HG03457 (cell line): ENCODE data around the gene NT5C3A.

Experiments used
- ATAC-seq: cut with Tn5 transposase; IDR thresholded peaks from one replicate; pipeline ENCODE4 v1.9.1; 2021; ENCODE audit warnings: moderate number of reproducible peaks; ENCODE audit not compliant: unreplicated experiment

Gene NT5C3A

DNA sequence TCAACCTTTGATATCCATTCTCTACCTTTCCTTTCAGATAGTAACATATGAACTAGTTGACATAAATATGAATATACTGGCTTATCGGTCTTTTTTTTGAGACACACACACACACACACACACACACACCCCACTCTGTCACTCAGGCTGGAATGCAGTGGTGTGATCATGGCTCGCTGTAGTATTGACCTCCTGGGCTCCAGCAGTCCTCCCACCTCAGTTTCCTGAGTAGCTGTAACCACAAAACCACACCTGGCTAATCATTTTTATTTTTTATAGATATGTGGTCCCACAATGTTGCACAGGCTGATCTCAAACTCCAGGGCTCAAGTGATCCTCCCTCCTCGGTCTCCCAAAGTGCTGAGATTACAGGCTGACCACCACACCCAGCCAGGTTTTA is 14.2 kb upstream of the NT5C3A start:
- ATAC-seq = no peak

DNA sequence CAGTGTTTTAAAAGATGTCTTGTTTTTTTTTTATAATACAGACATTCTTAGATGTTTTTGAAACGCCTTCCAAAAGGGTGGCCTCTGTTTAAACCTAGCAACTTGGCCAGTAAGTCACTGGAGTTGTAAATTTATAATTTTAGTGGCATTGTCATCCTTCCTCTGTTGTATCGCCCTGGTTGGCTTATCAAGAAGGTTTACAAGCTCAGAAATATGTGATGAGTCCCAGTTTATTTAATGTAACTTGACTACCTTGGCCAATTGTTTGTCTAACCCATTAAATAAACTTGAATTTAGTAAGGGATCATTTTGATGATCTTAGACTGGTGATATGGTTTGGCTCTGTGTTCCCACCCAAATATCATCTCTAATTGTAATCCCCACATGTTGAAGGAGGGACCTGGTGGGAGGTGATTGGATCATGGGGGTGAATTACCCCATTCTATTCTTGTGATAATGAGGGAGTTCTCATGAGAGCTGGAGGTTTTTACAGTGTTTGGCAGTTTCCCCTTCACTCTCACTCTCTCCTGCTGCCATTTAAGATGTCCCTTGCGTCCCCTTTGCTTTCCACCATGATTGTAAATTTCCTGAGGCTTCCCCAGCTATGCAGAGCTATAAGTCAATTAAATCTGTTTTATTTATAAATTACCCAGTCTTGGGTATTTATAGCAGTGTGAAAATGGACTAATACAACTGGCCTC is 13.4 kb upstream of the NT5C3A start:
- ATAC-seq = no peak

DNA sequence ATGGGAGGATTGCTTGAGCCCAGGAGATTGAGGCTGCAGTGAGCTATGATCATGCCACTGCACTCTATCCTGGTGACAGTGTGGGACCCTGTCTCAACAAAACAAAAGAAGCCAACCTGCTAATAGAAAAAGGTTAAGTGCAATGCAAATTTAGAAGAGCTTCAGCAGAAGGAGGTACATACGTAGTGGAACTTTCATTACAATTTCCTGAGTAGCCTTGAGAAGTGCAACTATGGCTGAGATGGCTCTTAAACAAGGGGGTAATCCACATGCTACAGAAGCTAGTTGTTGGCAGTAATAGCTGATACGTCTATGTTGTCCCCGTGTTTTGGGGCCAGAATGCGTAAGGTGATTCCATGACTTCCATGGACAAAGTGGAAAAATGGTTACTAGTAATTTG is 10.7 kb upstream of the NT5C3A start:
- no peak for ATAC-seq

DNA sequence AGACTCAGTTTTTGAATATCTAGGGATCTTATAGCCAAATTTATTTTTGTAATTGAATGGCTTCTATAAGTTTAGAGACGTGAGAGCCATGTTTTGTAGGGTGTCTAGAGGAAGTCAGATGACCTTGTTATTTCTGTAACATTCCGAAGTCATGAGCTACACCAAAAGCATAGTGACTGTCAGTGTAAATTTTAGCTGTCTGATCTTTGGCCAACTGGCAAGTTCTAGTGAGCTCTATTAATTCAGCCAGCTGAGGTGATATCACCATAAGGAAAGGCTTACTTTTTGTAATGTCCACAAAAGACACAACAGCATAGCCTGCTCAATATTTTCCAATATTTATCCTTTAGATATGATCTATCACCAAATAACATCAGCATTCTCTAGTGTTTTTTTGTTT is 9.9 kb upstream of the NT5C3A start:
- no peak for ATAC-seq

DNA sequence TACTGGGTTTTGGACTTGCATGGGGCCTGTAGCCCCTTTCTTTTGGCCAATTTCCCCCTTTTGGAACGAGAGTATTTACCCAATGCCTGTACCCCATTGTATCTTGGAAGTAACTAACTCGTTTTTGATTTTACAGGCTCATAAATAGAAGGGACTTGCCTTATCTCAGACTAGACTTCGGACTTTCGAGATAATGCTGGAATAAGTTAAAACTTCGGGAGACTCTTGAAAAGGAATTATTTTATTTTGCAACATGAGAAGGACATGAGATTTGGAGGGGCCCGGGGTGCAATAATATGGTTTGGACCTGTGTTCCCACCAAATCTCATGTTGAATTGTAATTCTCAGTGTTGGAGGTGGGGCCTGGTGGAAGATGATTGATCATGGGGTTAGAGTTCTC is 8.3 kb upstream of the NT5C3A start:
- no peak for ATAC-seq

DNA sequence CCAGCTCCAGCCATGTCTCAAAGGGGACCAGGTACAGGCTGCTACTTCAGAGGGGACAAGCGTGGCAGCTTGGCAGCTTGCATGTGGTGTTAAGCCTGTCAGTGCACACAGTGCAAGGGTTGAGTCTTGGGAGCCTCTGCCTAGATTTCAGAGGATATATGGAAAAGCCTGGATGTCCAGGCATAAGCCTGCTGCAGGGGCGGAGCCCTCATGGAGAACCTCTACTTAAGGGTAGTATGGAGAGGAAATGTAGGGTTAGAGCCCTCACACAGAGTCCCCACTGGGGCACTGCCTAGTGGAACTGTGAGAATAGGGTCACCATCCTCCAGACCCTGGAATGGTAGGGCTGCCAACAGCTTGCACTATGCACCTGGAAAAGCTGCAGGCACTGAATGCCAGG is 7.7 kb upstream of the NT5C3A start:
- ATAC-seq = no peak

DNA sequence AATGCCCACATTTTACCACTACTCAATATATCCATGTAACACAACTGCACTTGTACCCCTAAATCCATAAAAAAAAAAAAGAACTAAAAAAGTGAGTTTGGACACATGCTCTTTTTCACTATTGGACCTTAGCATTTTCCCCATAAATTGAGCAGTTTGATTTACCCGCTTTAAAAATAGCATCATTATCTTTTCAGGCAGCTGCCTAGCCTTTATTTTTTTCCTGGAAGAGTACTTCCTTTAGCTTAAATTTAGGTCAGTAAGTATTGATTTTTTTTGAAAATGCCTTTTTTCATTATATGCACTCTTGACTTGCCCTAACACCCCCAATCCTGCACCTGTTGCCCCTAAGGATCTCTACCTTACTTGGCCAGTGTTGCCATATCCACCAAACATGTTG is 5.3 kb upstream of the NT5C3A start:
- ATAC-seq = no peak

DNA sequence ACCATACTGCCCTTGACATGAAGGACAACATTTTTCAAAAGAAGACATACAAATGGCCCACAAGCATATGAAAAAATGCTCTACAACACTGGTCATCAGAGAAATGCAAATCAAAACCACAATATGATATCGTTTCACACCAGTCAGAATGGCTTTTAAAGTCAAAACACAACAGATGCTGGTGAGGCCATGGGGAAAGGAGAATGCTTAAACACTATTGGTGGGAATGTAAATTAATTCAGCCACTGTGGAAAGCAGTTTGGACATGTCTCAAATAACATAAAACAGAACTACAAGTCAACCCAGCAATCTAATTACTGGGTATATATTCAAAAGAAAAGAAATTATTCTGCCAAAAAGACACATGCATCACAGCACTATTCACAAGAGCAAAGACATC is 4.2 kb upstream of the NT5C3A start:
- no peak for ATAC-seq

DNA sequence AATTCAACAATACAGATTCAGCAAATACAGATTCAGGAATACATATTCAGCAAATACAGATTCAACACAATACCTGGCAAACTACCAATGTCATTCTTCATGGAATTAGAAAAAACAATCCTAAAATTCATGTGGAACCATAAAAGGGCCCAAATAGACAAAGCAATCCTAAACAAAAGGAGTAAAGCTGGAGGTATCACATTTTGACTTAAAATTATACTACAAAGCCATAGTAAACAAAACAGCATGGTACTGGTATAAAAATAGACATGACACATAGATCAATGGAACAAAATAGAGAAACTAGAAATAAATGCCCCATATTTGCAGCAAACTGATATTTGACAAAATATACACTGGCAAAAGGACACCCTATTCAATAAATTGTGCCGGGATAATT is 3.4 kb upstream of the NT5C3A start:
- ATAC-seq = no peak

DNA sequence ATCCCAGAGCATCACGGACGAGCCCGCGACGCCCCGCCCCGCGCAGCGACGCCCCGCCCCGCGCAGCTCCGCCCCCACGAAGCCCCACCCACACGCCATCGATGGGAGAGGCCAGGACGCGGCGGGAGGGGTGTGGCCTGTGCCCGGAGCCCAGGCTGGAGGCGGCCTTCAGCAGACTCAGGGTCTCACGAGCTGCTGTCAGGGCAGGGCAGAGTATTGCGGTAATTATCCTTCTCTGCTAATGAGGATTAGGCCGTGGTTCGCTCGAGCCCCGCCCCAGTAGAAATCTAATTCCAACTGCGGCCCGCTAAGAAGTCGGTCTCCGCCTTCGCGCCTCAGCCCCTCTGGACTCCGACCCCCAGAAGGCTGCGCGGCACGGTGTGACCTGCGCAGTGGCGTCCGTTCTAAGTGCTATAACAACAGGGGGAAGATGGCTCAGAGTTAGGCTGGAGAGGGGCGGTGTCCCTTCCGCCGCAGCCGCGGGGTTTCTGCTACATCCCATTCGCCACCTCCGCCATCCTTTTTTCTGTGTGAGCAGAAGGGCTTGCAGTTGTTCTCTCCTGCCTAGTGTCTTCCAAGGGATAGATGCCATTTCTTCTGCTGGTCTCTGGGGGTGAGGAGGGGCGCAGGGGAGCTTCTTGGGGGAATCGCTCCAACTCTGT is 337 bp upstream of the NT5C3A start:
- ATAC-seq = peak; percentile 96

DNA sequence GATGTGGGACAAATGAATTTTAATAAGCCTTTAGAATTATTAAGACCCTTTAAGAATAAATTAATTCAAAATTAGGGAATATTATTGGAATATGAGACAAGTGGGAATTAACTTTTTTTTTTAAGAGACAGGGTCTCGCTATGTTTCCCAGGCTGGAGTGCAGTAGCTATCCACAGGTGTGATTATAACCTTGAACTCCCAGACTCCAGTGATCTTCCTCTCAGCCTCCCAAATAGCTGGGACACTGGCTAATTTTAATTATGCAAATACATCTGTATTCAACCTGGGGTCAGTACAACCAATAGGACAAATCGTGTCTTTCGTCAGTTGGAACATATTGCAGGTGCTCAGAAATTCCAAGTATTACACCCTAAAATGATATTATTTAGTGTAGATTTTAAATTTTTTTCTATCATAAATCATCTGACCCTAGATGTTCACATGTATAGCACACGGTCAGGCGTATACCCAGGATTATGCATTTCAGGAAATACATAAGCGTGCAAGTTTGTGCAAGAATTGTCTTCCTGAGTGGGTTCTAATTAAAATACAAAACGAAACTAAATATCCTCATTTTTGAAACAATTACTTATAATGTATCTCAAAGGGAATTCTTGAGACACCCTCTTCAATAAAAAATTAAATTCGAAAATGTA is 1.2 kb downstream of the NT5C3A start:
- ATAC-seq = no peak

DNA sequence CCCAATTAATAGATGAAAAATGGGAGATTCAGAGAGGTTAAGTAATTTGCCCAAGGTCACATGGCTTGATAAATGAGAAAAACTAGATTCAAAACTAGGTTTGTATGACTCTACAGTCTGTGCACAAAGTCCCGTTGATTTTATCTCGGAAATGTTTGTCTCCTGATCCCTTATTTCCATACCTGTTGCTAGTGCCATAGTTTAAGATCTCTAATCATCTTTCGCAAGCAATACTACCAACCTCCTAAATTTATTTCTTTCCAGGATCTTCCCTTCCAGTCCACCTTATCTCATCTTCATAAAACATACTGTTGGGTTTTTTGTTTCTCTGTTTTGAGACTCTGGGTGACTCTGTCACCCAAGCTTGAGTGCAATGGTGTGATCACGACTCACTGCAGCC is 2.9 kb downstream of the NT5C3A start:
- ATAC-seq = no peak

DNA sequence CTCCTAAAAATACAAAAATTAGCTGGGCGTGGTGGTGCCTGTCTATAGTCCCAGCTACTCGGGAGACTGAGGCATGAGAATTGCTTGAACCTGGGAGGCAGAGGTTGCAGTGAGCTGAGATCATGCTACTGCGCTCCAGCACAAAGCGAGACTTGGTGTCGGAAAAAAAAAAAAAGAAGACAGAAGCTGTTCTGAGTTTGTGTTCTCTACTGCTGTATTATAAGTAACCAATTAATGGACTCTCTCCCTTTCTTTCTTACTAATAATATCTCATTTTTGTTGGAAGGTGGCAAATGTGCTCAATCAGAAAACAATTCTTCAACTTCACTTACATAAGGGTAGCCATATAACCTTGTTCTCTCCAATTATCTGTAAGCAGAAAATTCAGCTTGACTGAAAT is 7.4 kb downstream of the NT5C3A start:
- no peak for ATAC-seq

DNA sequence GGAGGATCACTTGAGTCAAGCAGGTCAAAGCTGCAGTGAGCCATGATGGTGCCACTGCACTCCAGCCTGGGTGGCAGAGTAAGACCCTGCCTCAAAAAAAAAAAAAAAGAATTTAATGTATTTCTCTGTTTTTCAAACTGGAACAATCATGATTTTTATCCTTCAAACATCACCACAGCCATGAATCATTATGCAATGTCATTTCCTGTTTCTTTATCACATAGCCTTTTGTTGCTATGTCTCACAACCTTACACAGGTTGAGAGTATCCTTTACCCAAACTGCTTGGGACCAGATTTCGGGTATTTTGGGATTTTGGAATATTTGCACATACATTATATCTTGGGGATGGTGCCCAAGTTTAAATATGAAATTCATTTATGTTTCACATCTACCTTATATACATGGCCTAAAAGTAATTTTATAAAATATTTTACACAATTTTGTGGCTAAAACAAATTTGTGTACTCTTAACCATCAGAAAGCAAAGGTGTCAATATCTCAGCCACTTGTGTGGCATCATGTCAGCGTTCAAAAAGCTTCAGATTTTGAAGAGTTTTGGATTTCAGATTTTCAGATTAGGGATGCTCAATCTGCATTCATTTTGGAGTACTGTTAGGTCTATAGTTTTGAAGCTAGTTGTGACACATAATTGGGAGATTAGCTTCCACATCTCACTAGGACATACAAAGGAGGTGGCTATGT is 8.2 kb downstream of the NT5C3A start:
- no peak for ATAC-seq

DNA sequence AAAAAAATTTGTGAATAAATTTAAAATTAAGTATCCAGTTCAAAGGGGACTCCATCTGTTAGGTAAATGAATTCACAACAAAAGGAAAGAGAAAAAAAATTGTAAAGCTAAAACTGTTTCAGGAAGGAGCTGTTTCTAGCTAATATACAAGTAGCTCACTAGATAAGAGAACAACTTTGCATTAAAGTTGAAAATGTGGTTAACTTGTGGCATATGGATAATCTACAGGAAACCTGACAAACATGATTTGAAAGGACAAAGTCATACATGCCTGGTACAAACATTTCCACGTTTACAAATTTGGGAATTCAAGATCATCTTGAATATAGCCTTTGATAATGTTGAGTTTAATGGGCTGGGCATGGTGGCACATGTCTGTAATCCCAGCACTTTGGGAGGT is 8.9 kb downstream of the NT5C3A start:
- no peak for ATAC-seq

DNA sequence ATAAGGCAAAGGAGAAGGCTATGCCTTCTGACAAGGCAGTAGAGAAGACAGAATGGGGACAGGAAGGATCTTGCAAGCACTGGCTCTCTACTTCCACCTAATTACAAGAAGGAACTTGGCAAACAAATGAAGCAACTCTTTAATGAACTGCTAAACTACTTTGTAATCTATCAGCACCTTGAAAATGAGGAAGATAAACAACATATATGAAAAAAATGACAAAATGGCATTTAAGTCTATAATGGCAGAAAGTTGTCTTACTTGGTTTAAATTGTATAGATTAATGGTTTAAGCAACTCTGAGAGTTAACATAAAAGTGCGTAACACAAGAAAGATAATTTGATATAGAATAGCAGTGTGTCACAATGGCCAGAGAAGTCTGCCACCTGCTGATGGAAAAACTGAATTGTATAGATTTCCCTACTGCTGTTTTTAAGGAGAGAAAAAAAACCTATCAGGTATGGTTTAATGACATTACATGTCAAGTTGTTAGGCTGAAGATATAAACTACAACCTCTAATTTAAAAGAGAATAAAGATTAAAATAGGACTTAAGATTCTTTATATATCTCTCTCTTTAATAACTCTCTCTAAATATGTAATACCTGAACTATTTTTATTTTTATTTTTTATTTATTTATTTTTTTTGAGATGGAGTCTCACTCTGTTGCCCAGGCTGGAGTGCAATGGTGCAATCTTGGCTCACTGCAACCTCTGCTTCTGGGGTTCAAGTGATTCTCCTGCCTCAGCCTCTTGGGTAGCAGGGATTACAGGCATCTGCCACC is 11.8 kb downstream of the NT5C3A start:
- no peak for ATAC-seq

DNA sequence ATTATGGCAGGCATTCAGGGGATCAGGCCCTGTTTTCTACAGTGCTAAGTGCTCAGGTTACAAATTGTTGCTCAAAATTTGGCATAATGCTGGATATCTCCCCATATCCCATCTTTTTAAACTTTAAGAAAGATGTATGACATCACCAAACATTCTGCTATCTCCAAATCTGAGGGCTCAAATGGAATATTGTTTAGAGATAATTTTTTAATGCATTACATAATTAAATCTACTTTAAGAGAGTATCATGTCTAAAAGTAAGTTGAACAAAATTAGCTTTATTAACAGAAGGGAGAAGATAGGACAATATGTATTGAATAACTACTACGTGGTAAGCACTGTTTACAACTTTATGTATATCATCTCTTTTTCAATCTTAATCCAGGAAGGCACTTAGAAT is 13.9 kb downstream of the NT5C3A start:
- ATAC-seq = no peak

DNA sequence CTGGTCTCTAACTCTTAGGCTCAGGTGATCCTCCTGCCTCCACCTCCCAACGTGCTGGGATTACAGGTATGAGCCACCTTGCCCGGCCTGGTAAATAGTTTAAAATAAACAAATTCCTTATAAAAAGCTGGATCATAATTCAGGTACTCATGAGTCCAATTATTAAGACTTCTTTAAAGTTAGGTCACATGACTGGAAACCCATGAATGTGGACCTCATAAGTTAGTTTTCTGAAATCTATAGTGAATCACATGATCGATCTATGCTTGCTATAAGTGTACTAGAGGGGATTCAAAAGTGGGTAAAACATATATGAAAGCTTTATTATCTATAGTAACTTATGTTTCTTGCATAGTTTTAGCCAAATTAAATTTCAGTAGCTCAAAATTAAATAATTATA is 14.3 kb downstream of the NT5C3A start:
- no peak for ATAC-seq

DNA sequence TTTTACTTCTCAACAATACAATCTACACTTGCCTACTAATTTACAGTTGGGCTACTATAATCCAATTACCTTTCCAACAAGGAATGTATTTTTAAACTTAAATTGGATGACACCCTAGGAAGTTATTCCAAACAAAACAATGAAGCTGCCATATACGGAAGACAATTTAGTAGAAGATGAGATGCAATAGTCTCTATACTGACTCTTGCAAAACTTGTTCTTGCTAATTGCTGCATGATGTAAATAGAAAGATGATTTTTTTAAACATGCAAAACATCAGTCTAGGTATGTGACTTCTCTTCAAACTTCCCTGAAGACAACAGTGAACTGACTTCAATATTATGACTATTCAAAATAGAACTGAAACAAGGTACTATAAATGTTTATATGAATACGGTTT is 17.6 kb downstream of the NT5C3A start:
- no peak for ATAC-seq

DNA sequence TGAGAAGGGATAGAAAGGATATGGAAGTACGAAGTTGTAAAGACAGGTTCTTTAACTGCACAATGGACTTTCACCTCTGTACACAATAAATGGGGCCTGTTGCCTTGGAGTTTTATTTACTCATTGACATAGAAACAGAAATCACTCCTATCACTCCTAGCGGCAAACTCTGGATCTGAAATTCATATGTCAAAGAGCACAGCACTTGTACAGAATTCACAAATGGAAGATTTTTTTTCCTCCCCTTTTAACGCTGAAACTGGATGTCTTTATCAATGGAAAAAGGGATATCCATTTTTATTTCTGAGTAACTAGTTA is 18.2 kb downstream of the NT5C3A start:
- ATAC-seq = no peak
